Choroid plexus epithelial cell (primary cell): ENCODE results near the gene NFE2L1.
"Not testable (repeated sequence)": the region's sequence is repeated elsewhere in the genome, so short reads cannot be mapped to it uniquely, and the experiment has no call there.

Experiments
- DNase-seq: peaks from one replicate; pipeline ENCODE4 v3.0.0-alpha.2; 2010; ENCODE audit warnings: low read depth
- H3K4me3 ChIP-seq: 2 replicates; pipeline ENCODE4 v1.5.1; 2011; ENCODE audit warnings: low read depth, mild to moderate bottlenecking, control low read depth, low read length, moderate library complexity
- CTCF ChIP-seq: conservative IDR thresholded peaks from 2 replicates; pipeline ENCODE4 v1.5.1; 2011; ENCODE audit warnings: low read depth, mild to moderate bottlenecking, control low read depth, inconsistent platforms, low read length, moderate library complexity

Gene NFE2L1, protein sequence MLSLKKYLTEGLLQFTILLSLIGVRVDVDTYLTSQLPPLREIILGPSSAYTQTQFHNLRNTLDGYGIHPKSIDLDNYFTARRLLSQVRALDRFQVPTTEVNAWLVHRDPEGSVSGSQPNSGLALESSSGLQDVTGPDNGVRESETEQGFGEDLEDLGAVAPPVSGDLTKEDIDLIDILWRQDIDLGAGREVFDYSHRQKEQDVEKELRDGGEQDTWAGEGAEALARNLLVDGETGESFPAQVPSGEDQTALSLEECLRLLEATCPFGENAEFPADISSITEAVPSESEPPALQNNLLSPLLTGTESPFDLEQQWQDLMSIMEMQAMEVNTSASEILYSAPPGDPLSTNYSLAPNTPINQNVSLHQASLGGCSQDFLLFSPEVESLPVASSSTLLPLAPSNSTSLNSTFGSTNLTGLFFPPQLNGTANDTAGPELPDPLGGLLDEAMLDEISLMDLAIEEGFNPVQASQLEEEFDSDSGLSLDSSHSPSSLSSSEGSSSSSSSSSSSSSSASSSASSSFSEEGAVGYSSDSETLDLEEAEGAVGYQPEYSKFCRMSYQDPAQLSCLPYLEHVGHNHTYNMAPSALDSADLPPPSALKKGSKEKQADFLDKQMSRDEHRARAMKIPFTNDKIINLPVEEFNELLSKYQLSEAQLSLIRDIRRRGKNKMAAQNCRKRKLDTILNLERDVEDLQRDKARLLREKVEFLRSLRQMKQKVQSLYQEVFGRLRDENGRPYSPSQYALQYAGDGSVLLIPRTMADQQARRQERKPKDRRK

GRCh38 chr17:48047741-48048383 is at the start of gene NFE2L1:
TSS of gene NFE2L1 (plus strand) at chr17:48048359. CDS start at chr17:48051119, 2,760 bp downstream.
- no peak for TF ChIP-seq CTCF
- peak within 1 kb of the TSS; percentile 87 for H3K4me3 ChIP-seq
- peak; percentile 100 for DNase-seq

GRCh38 chr17:47999582-47999981 is 48.6 kb upstream of the NFE2L1 start:
- TF ChIP-seq CTCF: no peak
- DNase-seq: no peak
- H3K4me3 ChIP-seq: no peak overlapping the region

DNA sequence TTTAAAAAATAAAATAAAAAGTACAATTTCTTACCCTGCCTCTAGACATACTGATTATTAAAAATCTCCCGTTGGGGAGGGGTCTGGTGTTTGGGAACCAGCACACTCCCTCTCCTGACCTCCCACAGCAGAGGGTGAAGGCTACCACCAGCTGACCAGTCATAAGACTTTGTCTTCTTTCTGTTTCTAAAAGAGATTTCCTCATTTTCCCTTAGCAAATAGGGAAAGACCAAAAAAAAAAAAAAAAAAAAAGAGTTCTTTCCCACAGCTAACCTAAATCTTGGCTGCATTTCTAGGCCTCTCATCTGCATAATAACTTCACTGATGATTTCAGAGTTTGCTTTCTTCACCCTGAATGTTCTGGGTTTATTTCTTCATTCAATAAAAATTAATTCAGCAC is 47.0 kb upstream of the NFE2L1 start:
- no peak overlapping the region for H3K4me3 ChIP-seq
- TF ChIP-seq CTCF: no peak
- peak; percentile 53 for DNase-seq

DNA sequence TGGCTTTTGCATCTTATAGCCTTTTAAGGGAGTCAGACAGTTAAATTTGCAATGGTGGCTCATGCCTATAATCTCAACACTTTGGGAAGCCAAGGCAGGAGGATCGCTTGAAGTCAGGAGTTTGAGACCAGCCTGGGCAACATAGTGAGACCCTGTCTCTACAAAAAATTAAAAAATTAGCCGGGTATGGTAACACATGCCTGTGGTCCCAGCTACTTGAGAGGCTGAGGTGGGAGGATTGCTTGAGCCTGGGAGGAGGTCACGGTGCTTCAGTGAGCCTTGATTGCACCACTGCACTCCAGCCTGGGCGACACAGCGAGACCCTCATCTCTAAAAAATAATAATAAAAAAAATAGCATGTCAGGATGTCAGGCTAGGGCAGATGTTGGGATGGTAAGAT is 46.5 kb upstream of the NFE2L1 start:
- not testable (repeated sequence) for DNase-seq, H3K4me3 ChIP-seq

GRCh38 chr17:48002266-48002915 is 45.8 kb upstream of the NFE2L1 start:
- peak; percentile 83 for DNase-seq
- no peak for TF ChIP-seq CTCF
- H3K4me3 ChIP-seq: no peak overlapping the region

DNA sequence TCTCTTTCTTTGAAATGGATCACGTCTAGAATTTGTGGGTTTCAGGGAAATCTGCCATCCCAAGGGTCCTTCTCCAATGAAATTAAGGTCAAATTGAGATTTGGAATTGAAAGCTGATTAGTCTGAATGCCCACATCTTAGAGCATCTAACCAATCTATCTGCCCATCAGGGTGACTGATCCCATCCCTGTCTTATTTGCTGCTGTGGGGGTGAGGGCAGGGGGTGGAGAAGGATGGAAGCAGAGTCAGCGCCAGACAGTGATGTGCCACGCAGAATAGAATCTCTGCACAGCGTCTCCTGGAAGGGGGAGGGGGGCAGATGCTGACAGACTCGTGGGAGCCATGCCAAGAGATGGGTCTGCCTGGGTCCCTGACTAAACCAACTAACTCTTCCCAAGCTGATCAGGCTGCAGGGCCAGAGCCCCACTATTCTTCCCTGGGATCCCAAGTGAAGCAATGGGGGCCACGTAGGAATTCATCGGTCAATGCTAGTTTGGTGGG is 45.2 kb upstream of the NFE2L1 start:
- TF ChIP-seq CTCF: no peak
- DNase-seq: no peak
- no peak overlapping the region for H3K4me3 ChIP-seq
